Smooth muscle cell of the umbilical artery (primary cell): ENCODE results near the gene TMEM126A. TPM values are rescaled to one million over a fixed set of nuclear protein-coding genes. Genes with fewer than 3 reads are reported as not detected.

ENCODE experiments used
- total RNA-seq: library from RNA; depleted of rRNA; stranded (reverse); fragments of >200 nt; gene quantifications from 2 replicates; pipeline ENCODE4 v1.2.3, GENCODE V29; 2014

The TMEM126A gene
- 19.6 and 35.6 TPM in 2 replicates for total RNA-seq

GRCh38 chr11:85647604-85648299, at the start of gene TMEM126A:
TSS of gene TMEM126A (plus strand) at chr11:85647967. CDS start at chr11:85650256, 2,289 bp downstream.

GRCh38 chr11:85627332-85627997, 20.3 kb upstream of the TMEM126A start, which contains the start of gene DLG2:
TSS of gene DLG2 (minus strand) at chr11:85627344.

GRCh38 chr11:85627998-85628770, 19.6 kb upstream of the TMEM126A start, which contains the start of gene TMEM126B:
TSS of gene TMEM126B (plus strand) at chr11:85628593. CDS start at chr11:85628608, 15 bp downstream.

GRCh38 chr11:85664615-85665481, 17.1 kb downstream of the TMEM126A start, which contains the start of gene CREBZF:
TSS of gene CREBZF (minus strand) at chr11:85665129. CDS start at chr11:85664875, 254 bp downstream.

GRCh38 chr11:85685820-85686459, 38.2 kb downstream of the TMEM126A start, which contains the start of gene CCDC89:
TSS of gene CCDC89 (minus strand) at chr11:85686195. CDS start at chr11:85686130, 65 bp downstream.

Other genes starting within 250 kb of the TMEM126A start
- 1.5 and 2.1 TPM in 2 replicates for gene DLG2, start 20.6 kb upstream of the TMEM126A start, total RNA-seq
- 52.2 and 63.0 TPM in 2 replicates for gene TMEM126B, start 19.4 kb upstream of the TMEM126A start, total RNA-seq
- gene CREBZF, start 17.2 kb downstream of the TMEM126A start, total RNA-seq = 38.3 and 46.3 TPM in 2 replicates
- gene CCDC89, start 38.2 kb downstream of the TMEM126A start, total RNA-seq = 2.5 and 3.6 TPM in 2 replicates
- gene SYTL2, start 163.2 kb downstream of the TMEM126A start, total RNA-seq = 14.3 and 22.7 TPM in 2 replicates
- gene CCDC83, start 207.4 kb downstream of the TMEM126A start, total RNA-seq = not detected in 2 replicates